Right kidney (tissue), 1 donor: ENCODE data around the gene EVI5L.
A peak's percentile ranks its signal among the peaks of the same experiment; 100 is the strongest.
"Not testable (repeated sequence)": the region's sequence is repeated elsewhere in the genome, so short reads cannot be mapped to it uniquely, and the experiment has no call there.

ENCODE experiments used
- DNase-seq: peaks from one replicate; pipeline ENCODE4 v3.0.0-alpha.2; 2016

The EVI5L gene

GRCh38 chr19:7872306-7873204, 42.5 kb downstream of the EVI5L start:
- DNase-seq, result no peak

GRCh38 chr19:7873304-7874075, 43.5 kb downstream of the EVI5L start:
- DNase-seq, result no peak

- DNase-seq, result peak; percentile 89
Observed at GRCh38 chr19:7874076-7874896, 44.3 kb downstream of the EVI5L start, which contains the start of gene PRR36. Gene PRR36, minus strand, starts transcription at chr19:7874390. Its CDS starts 701 bp downstream, at chr19:7873689.

DNA sequence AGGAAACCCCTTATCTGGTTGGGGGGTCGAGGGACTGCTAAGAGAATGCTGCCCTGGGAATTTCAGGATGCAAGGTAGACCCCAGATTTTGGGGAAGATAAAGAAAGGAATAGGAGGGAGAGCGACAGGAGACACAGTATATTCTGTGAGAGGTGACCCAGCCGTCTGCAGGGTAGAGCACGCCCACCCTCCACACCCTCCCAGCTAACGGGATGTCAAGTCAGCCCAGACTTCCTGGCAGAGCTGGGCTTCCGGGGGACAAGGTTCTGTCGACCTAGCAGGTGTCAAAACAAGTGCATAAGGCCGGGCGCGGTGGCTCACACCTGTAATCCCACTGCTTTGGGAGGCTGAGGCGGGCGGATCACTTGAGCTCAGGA, 44.9 kb downstream of the EVI5L start:
- DNase-seq, result no peak

- DNase-seq, result no peak
Observed at GRCh38 chr19:7877249-7877836, 47.3 kb downstream of the EVI5L start.

GRCh38 chr19:7879111-7879807, 49.2 kb downstream of the EVI5L start:
- no peak for DNase-seq

GRCh38 chr19:7879836-7880235, 49.8 kb downstream of the EVI5L start:
- DNase-seq, result no peak

DNA sequence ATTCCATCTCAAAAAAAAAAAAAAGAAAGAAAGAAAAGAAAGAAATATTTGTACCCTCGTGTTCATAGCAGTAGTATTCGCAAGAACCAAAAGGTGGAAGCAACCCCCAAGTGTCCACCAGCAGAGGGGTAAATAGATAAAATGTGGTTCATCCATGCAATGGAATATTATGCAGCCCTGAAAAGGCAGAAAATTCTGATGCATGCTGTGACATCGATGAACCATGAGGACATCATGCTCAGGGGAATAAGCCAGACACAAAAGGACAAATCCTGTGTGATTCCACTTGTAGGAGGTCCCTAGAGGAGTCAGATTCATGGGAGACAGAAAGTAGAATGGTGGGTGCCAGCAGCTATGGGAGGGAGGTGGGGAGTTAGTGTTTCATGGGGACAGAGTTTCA, 51.9 kb downstream of the EVI5L start:
- no peak for DNase-seq

GRCh38 chr19:7883105-7883504, 53.1 kb downstream of the EVI5L start:
- no peak for DNase-seq

- no peak for DNase-seq
Observed at GRCh38 chr19:7883796-7884570, 54.0 kb downstream of the EVI5L start.

DNA sequence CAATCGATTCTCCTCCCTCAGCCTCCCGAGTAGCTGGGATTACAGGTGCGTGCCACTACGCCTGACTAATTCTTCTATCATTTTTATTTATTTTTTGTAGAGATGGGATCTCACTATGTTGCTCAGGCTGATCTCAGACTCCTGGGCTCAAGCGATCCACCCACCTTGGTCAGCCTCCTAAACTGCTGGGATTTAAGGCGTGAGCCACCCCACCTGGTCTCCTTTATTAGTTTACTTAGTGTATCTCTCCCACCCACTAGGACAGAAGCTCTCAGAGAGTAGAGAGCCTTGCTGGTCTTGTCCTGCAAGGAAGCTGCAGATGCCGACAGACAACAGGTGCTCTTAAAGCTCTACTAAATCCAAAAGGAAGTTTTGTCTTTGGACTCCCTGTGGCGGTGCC, 55.8 kb downstream of the EVI5L start:
- no peak for DNase-seq

DNA sequence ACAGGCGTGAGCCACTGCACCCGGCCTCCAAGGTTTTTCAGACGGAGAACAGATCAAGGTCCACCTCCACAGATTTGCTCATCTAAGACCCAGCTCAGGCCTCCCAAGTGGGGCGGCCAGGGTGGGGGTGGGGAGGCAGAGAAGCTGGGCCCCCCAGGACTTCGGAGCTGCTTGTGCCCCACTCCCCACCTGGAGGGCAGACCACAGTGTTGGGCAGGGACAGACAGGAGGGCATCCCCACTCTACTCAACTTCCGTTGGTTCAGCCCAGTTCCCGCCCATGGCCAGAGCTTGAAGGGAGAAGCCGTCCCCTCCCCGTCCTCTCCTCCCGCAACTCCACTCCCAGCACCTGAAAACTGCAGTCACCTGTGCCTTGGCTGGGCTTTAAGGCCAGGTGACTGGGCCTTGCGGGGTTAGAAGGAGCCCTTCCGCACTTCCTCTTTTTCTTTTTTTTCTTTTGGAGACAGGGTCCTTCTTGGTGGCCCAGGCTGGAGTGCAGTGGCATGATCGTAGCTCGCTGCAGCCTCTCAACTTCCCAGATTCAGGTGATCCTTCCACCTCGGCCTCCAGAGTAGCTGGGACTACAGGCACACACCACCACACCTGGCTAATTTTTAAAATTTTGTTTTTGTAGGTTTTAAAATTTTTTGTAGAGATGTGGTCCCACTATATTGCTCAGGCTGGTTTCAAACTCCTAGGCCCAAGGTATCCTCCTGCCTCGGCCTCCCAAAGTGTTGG, 57.6 kb downstream of the EVI5L start:
- no peak for DNase-seq

DNA sequence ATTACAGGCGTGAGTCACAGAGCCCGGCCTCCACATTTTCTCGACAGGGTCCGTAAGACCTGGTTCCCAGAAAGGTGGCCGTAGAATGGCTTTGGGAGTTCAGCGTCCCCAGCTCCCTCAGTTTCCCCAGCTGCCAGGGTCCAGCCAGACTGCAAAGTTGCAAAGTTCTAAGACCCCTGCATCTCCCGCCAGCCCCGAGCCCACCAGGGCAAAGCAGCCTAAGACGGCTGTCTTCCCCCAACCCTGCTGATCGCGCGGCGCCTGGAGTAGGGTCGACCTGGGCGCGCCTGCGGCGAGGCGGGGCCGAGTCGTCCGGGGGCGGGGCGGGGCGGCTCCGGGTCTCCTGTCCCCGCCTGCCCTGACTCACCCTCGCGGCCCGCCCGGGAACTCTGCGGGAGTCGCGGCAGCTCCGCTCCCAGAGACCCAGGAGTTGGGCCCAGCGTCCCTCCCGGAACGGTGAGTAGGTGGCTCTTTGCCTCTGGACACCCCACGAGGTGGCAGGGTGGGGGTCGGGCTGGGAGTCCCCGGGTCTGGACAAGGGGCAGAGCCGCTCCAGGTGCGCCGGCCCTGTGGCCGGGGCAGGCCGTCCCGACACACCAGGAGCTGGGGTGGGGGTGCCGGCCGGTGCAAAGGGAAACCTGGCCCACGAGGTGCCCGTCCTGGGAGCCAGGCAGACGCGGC, 58.3 kb downstream of the EVI5L start, which contains the start of gene LRRC8E:
TSS of gene LRRC8E (plus strand) at position 366 of the 681 bp plus-strand sequence. CDS start 7,094 bp downstream, outside the sequence.
- DNase-seq, result no peak

- DNase-seq, result no peak
Observed at GRCh38 chr19:7888826-7889217, 58.8 kb downstream of the EVI5L start.

GRCh38 chr19:7893362-7894101, 63.5 kb downstream of the EVI5L start:
- DNase-seq, result not testable (repeated sequence)

DNA sequence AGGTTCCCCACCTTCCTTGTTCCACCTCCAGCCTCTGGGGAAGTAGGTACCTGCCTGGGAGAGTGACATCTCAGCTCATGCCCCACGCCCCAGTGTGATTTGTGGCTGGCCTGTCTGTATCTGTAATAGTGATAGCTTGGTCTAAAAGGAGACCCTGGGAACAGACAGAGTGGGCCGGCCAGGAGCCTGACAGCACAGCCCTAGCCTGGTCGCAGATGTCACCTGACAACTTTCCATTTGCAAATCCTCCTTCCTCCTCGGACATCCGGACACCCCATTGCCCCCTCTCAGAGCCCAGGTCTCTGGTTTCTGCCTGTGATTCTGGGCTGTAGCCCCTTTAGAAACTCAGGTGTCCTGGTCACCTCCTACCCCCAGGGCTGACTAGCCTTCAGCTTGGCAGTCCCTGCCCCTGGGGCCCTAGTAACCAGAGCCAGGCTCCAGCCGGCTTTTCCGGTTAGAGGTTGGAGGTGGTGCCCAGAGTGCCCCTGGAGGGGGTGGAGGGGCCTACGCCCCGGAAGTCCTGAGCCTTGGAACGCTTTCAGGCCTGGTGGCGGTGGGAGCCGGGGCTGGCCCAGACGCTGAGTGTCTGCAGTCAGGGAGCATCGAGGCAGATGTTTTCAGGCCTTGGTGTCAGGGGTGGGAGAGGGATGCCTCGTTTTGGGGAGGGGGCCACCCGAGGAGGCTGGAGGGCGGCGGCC, 64.7 kb downstream of the EVI5L start:
- DNase-seq, result no peak

- DNase-seq, result no peak
Observed at GRCh38 chr19:7895565-7895964, 65.5 kb downstream of the EVI5L start.

- DNase-seq, result no peak
Observed at GRCh38 chr19:7897292-7897691, 67.3 kb downstream of the EVI5L start.
